Activated CD4-positive, alpha-beta T cell treated with anti-CD3 and anti-CD28 coated beads, Interleukin-2, amount 50 U/mL, for 16 hours (primary cell): ENCODE data around the gene ST7.

ENCODE experiments used
- DNase-seq: peaks from one replicate; pipeline ENCODE4 v3.0.0-alpha.2; 2020

Gene ST7

GRCh38 chr7:117134411-117134810 lies 181.1 kb downstream of the ST7 start:
- DNase-seq = no peak

- peak; percentile 21 for DNase-seq
Observed at GRCh38 chr7:117134889-117135552, 181.7 kb downstream of the ST7 start.

- no peak for DNase-seq
Observed at GRCh38 chr7:117135553-117135891, 182.2 kb downstream of the ST7 start.

GRCh38 chr7:117137868-117138267 lies 184.6 kb downstream of the ST7 start:
- no peak for DNase-seq

- no peak for DNase-seq
Observed at GRCh38 chr7:117138495-117138894, 185.2 kb downstream of the ST7 start.

GRCh38 chr7:117138981-117139380 lies 185.7 kb downstream of the ST7 start:
- no peak for DNase-seq

GRCh38 chr7:117139397-117139984 lies 186.2 kb downstream of the ST7 start:
- DNase-seq = no peak

GRCh38 chr7:117140921-117141320 lies 187.6 kb downstream of the ST7 start:
- no peak for DNase-seq

- no peak for DNase-seq
Observed at GRCh38 chr7:117143066-117143465, 189.8 kb downstream of the ST7 start.

- DNase-seq = no peak
Observed at GRCh38 chr7:117143580-117143979, 190.3 kb downstream of the ST7 start.

- no peak for DNase-seq
Observed at GRCh38 chr7:117145333-117145732, 192.0 kb downstream of the ST7 start.

GRCh38 chr7:117146059-117146458 lies 192.8 kb downstream of the ST7 start:
- DNase-seq = no peak

GRCh38 chr7:117146511-117146910 lies 193.2 kb downstream of the ST7 start:
- no peak for DNase-seq

- DNase-seq = no peak
Observed at GRCh38 chr7:117148971-117149370, 195.7 kb downstream of the ST7 start.

- no peak for DNase-seq
Observed at GRCh38 chr7:117149692-117150091, 196.4 kb downstream of the ST7 start.

- DNase-seq = no peak
Observed at GRCh38 chr7:117152213-117153007, 199.1 kb downstream of the ST7 start.

- no peak for DNase-seq
Observed at GRCh38 chr7:117153016-117153545, 199.8 kb downstream of the ST7 start.

GRCh38 chr7:117154721-117155120 lies 201.4 kb downstream of the ST7 start:
- no peak for DNase-seq

GRCh38 chr7:117155694-117156093 lies 202.4 kb downstream of the ST7 start:
- DNase-seq = no peak

GRCh38 chr7:117157241-117158209 lies 204.2 kb downstream of the ST7 start:
- no peak for DNase-seq

- no peak for DNase-seq
Observed at GRCh38 chr7:117158941-117159697, 205.8 kb downstream of the ST7 start.

- DNase-seq = no peak
Observed at GRCh38 chr7:117163101-117163500, 209.8 kb downstream of the ST7 start.
